Daoy (cell line): ENCODE data around the gene FOXK2. TPM values are rescaled to one million over a fixed set of nuclear protein-coding genes. Genes with fewer than 3 reads are reported as not detected.

Experiments used
- DNase-seq: peaks from one replicate; pipeline ENCODE4 v3.0.0-alpha.2; 2015; ENCODE audit warnings: low read depth
- total RNA-seq: library from RNA; depleted of rRNA; stranded (reverse); fragments of >200 nt; shearing (Covaris generic); gene quantifications from 2 replicates; pipeline ENCODE4 v1.2.3, GENCODE V29; 2014; rRNA removed

FOXK2 gene
- total RNA-seq = 18.2 and 23.1 TPM in 2 replicates

- peak; percentile 97 for DNase-seq
These were observed at the start of gene FOXK2 for GRCh38 chr17:82518826-82519810. Gene FOXK2 (plus strand): TSS chr17:82519732. CDS start chr17:82519889, 157 bp downstream.

- no peak for DNase-seq
These were observed 49.5 kb upstream of the FOXK2 start for GRCh38 chr17:82470065-82470464.

- DNase-seq = no peak
These were observed 45.1 kb upstream of the FOXK2 start for GRCh38 chr17:82474223-82475010.

- DNase-seq = no peak
These were observed 44.1 kb upstream of the FOXK2 start for GRCh38 chr17:82475458-82475857.

GRCh38 chr17:82477934-82478333 is 41.6 kb upstream of the FOXK2 start:
- DNase-seq = no peak

GRCh38 chr17:82479602-82480001 is 39.9 kb upstream of the FOXK2 start:
- DNase-seq = no peak

- no peak for DNase-seq
These were observed 39.2 kb upstream of the FOXK2 start for GRCh38 chr17:82480318-82480717.

- DNase-seq = no peak
These were observed 36.3 kb upstream of the FOXK2 start for GRCh38 chr17:82483204-82483660.

- DNase-seq = no peak
These were observed 35.7 kb upstream of the FOXK2 start for GRCh38 chr17:82483836-82484235.

GRCh38 chr17:82486231-82487094 is 33.1 kb upstream of the FOXK2 start:
- DNase-seq = no peak

- DNase-seq = no peak
These were observed 31.6 kb upstream of the FOXK2 start for GRCh38 chr17:82487910-82488309.

GRCh38 chr17:82489117-82489516 is 30.4 kb upstream of the FOXK2 start:
- no peak for DNase-seq

GRCh38 chr17:82489851-82490511 is 29.6 kb upstream of the FOXK2 start:
- DNase-seq = no peak

- DNase-seq = no peak
These were observed 28.9 kb upstream of the FOXK2 start for GRCh38 chr17:82490512-82491195.

- DNase-seq = no peak
These were observed 28.4 kb upstream of the FOXK2 start for GRCh38 chr17:82491196-82491530.

- no peak for DNase-seq
These were observed 28.0 kb upstream of the FOXK2 start for GRCh38 chr17:82491533-82491932.

- peak; percentile 54 for DNase-seq
These were observed 26.8 kb upstream of the FOXK2 start for GRCh38 chr17:82492643-82493225.

- peak; percentile 41 for DNase-seq
These were observed 26.2 kb upstream of the FOXK2 start for GRCh38 chr17:82493226-82493781.

- DNase-seq = peak; percentile 98
These were observed 25.1 kb upstream of the FOXK2 start for GRCh38 chr17:82494236-82495055.
